HCT116 (cell line): ENCODE results near the gene FUNDC2. TPM values are rescaled to one million over a fixed set of nuclear protein-coding genes. Genes with fewer than 3 reads are reported as not detected.

Experiments
- ATAC-seq: fragments of 200-7000 bp; cut with Tn5 transposase; 2 replicates; pipeline ENCODE4 v1.9.1; 2020; ENCODE audit warnings: mild to moderate bottlenecking, moderate library complexity
- BruUV-seq: library from RNA; stranded (reverse); fragments of 400-500 nt; replicated peaks from 2 replicates; lab custom pipeline; 2021; lab: Mats Ljungman, UMichigan
- CTCF ChIA-PET: fragments of 300-600 bp; sonication (Branson Sonifier 250); formaldehyde crosslinking; loops from one replicate; lab custom pipeline; 2021; ENCODE audit warnings: antibody characterized with exemption; lab: Charles Lee
- POLR2A ChIA-PET: fragments of 300-600, 350-600 bp; sonication (Branson Sonifier 250); formaldehyde crosslinking; loops from one replicate; lab custom pipeline; 2021; ENCODE audit warnings: antibody characterized with exemption; lab: Charles Lee
- RAD21 ChIA-PET, 2 experiments: fragments of 300-600 bp; sonication (Branson Sonifier 250); formaldehyde crosslinking; loops; one replicate each; lab custom pipeline; 2023; ENCODE audit warnings: low total read pairs in 2 of 2; ENCODE audit not compliant: uncharacterized antibody in 2 of 2, unreplicated experiment in 2 of 2, low non-redundant PET in 1 of 2; lab: Charles Lee
- DNase-seq: peaks from one replicate; pipeline ENCODE4 v3.0.0-alpha.2; 2010; ENCODE audit warnings: low read depth, low spot score
- H2AFZ ChIP-seq: fragments of 200-600 bp; shearing (Covaris generic), sonication (generic); 2 replicates; pipeline ENCODE4 v1.6.1; 2017; ENCODE audit warnings: low read depth, mixed run types, mixed read lengths, antibody characterized with exemption, low read length; ENCODE audit not compliant: poor library complexity, severe bottlenecking
- H3K27ac ChIP-seq: 2 replicates; pipeline ENCODE4 v1.5.1; 2012; ENCODE audit warnings: low read depth, low read length
- H3K27me3 ChIP-seq: fragments of 200-600 bp; sonication (generic); 2 replicates; pipeline ENCODE4 v1.6.1; 2016; ENCODE audit warnings: mixed run types, low read length, mixed read lengths; ENCODE audit not compliant: insufficient read depth
- H3K36me3 ChIP-seq, 2 experiments: fragments of 200-500 bp in 1 of 2; fragments of 200-600 bp in 1 of 2; sonication (Bioruptor generic) in 1 of 2; sonication (generic) in 1 of 2; 2 replicates each; pipeline versions ENCODE4 v1.5.1 to v1.6.1; 2014 to 2016; ENCODE audit warnings: low read length in 2 of 2, inconsistent platforms in 1 of 2, mixed read lengths in 1 of 2, mixed run types in 1 of 2; ENCODE audit not compliant: insufficient read depth in 2 of 2, control insufficient read depth in 1 of 2
- H3K4me1 ChIP-seq, 2 experiments: fragments of 200-600 bp in 1 of 2; sonication (generic) in 1 of 2; 2 replicates each; pipeline versions ENCODE4 v1.5.1 to v1.6.1; 2012 to 2017; ENCODE audit warnings: low read length in 2 of 2, inconsistent platforms in 1 of 2, mild to moderate bottlenecking in 1 of 2, mixed read lengths in 1 of 2, mixed run types in 1 of 2, moderate library complexity in 1 of 2; ENCODE audit not compliant: insufficient read depth in 2 of 2, control insufficient read depth in 1 of 2
- H3K4me2 ChIP-seq: fragments of 200-600 bp; sonication (generic); 2 replicates; pipeline ENCODE4 v1.6.1; 2017; ENCODE audit warnings: mixed run types, low read length, mixed read lengths
- H3K4me3 ChIP-seq, 2 experiments: fragments of 200-600 bp in 1 of 2; sonication (generic) in 1 of 2; replicated peaks in 1 of 2; 2 replicates each; pipeline ENCODE4 v1.5.1; 2011 to 2016; ENCODE audit warnings: low read length in 2 of 2, control low read depth in 1 of 2, low read depth in 1 of 2, mild to moderate bottlenecking in 1 of 2, mixed read lengths in 1 of 2, mixed run types in 1 of 2
- H3K79me2 ChIP-seq: fragments of 200-600 bp; sonication (generic); 2 replicates; pipeline ENCODE4 v1.6.1; 2017; ENCODE audit warnings: mild to moderate bottlenecking, mixed run types, low read length, moderate library complexity, mixed read lengths; ENCODE audit not compliant: insufficient read depth
- H3K9ac ChIP-seq: fragments of 200-600 bp; sonication (generic); 2 replicates; pipeline ENCODE4 v1.6.1; 2016; ENCODE audit warnings: low read length, mixed read lengths
- H3K9me2 ChIP-seq: fragments of 200-600 bp; sonication (generic), shearing (Covaris generic); 2 replicates; pipeline ENCODE4 v1.6.1; 2017; ENCODE audit warnings: mixed run types, mild to moderate bottlenecking, moderate library complexity; ENCODE audit not compliant: insufficient read depth
- H3K9me3 ChIP-seq, 2 experiments: fragments of 200-500 bp in 1 of 2; fragments of 200-600 bp in 1 of 2; sonication (Bioruptor generic) in 1 of 2; sonication (generic) in 1 of 2; 2 replicates each; pipeline ENCODE4 v1.6.1; 2014 to 2017; ENCODE audit warnings: low read length in 2 of 2, mixed read lengths in 2 of 2, inconsistent platforms in 1 of 2, low read depth in 1 of 2, mild to moderate bottlenecking in 1 of 2, mixed run types in 1 of 2, moderate library complexity in 1 of 2; ENCODE audit not compliant: control insufficient read depth in 1 of 2, insufficient read depth in 1 of 2
- H4K20me1 ChIP-seq: fragments of 200-600 bp; sonication (generic), shearing (Covaris generic); 2 replicates; pipeline ENCODE4 v1.6.1; 2017; ENCODE audit warnings: mixed run types, mild to moderate bottlenecking, moderate library complexity; ENCODE audit not compliant: insufficient read depth
- CTCF ChIP-seq, 3 experiments: fragments of 200-600 bp in 1 of 3; sonication (generic) in 1 of 3; IDR thresholded peaks in 2 of 3; conservative IDR thresholded peaks in 1 of 3; 2 replicates each; pipeline ENCODE4 v1.5.1; 2012 to 2017; ENCODE audit warnings: low read depth in 2 of 3, low read length in 2 of 3, antibody characterized with exemption in 1 of 3, borderline replicate concordance in 1 of 3, control low read depth in 1 of 3, mild to moderate bottlenecking in 1 of 3, mixed read lengths in 1 of 3, mixed run types in 1 of 3, moderate library complexity in 1 of 3; ENCODE audit not compliant: insufficient read depth in 1 of 3
- EGR1 ChIP-seq: IDR thresholded peaks from 2 replicates; pipeline ENCODE4 v1.6.1; 2012; ENCODE audit warnings: low read depth
- ELF1 ChIP-seq: IDR thresholded peaks from 2 replicates; pipeline ENCODE4 v1.6.1; 2012; ENCODE audit warnings: low read depth, borderline replicate concordance
- FOSL1 ChIP-seq: IDR thresholded peaks from 2 replicates; pipeline ENCODE4 v1.6.1; 2012; ENCODE audit warnings: low read depth
- JUND ChIP-seq: IDR thresholded peaks from 2 replicates; pipeline ENCODE4 v1.6.1; 2012
- SIN3A ChIP-seq: IDR thresholded peaks from 2 replicates; pipeline ENCODE4 v1.6.1; 2012; ENCODE audit warnings: low read depth
- SP1 ChIP-seq: IDR thresholded peaks from 2 replicates; pipeline ENCODE4 v1.6.1; 2012; ENCODE audit warnings: low read depth
- ZNF274 ChIP-seq: fragments of 200-500 bp; sonication (Bioruptor generic); IDR thresholded peaks from 2 replicates; pipeline ENCODE4 v1.6.1; 2014; ENCODE audit warnings: mild to moderate bottlenecking, low read depth, low read length, inconsistent platforms
- intact Hi-C: fragments of 100-400 bp; cut with micrococcal nuclease; formaldehyde crosslinking; loops from 2 replicates; pipeline ENCODE4 v1.10.0; 2022
- total RNA-seq: library from RNA; stranded (reverse); gene quantifications from one replicate; pipeline ENCODE4 v1.2.1, GENCODE V29; 2021; ENCODE audit not compliant: unreplicated experiment

Gene FUNDC2
- total RNA-seq, 1 experiment from 2014 or later, result 32.5 TPM

- H3K27ac ChIP-seq, result no peak overlapping the region
- DNase-seq (no peak), ATAC-seq (no peak)
- H4K20me1 ChIP-seq, result no peaks in the 10 kb centered on the region
- no TSS peak for BruUV-seq
- H3K9me2 ChIP-seq, result no peaks in the 10 kb centered on the region
- no peak overlapping the region for H3K4me3 ChIP-seq
- TF ChIP-seq CTCF (IDR thresholded peaks at IDR 0.05 in 2 of 3, conservative IDR thresholded peaks at IDR 0.05 in 1 of 3; ENCODE audit: borderline replicate concordance in 1 of 3, insufficient read depth in 1 of 3, low read depth in 2 of 3, low read length in 2 of 3), result no peak
- TF ChIP-seq ZNF274, result no peak
- TF ChIP-seq EGR1, result no peak
- TF ChIP-seq ELF1, result no peak
- no peak for TF ChIP-seq SP1
- H2AFZ ChIP-seq, result no peak overlapping the region
- POLR2A ChIA-PET, result no interaction called here
- RAD21 ChIA-PET, result no interaction called here
- H3K4me1 ChIP-seq, result no peaks in the 10 kb centered on the region
- no peaks in the 10 kb centered on the region for H3K27me3 ChIP-seq
- no peaks in the 10 kb centered on the region for H3K9me3 ChIP-seq
- CTCF ChIA-PET, result no interaction called here
- 0 out of 2 replicates have a peak, but pooled peaks cover 5% of the 10 kb centered on the region for H3K79me2 ChIP-seq
- no peaks in the 10 kb centered on the region for H3K36me3 ChIP-seq
- no peak overlapping the region for H3K9ac ChIP-seq
- no peak overlapping the region for H3K4me2 ChIP-seq
- intact Hi-C loops, result no loop called here
Observed at GRCh38 chrX:155035688-155036087, 9.0 kb downstream of the FUNDC2 start.

GRCh38 chrX:155046129-155046810 is 19.6 kb downstream of the FUNDC2 start:
- Histone ChIP-seq H3K9me3 (no peaks in the 10 kb centered on the region), H3K79me2 (no peaks in the 10 kb centered on the region)
- TF ChIP-seq JUND, result no peak
- no peak for TF ChIP-seq FOSL1
- no peak for TF ChIP-seq SIN3A
- TF ChIP-seq, all 23 proteins: peak for 0
- no peaks in the 10 kb centered on the region for H3K36me3 ChIP-seq
- CTCF ChIA-PET, result interaction anchor here (1.3 kb wide), 1 partner anchor 11 kb away, joined by 3 read pairs; no protein-coding TSS in a partner anchor
- RAD21 ChIA-PET, result no interaction called here
- ATAC-seq (no peak), DNase-seq (no peak)
- H3K27ac ChIP-seq, result no peak overlapping the region
- H2AFZ ChIP-seq, result no peak overlapping the region
- H3K4me3 ChIP-seq, result no peak overlapping the region
- H4K20me1 ChIP-seq, result no peaks in the 10 kb centered on the region
- no peaks in the 10 kb centered on the region for H3K4me1 ChIP-seq
- H3K9me2 ChIP-seq, result no peaks in the 10 kb centered on the region
- intact Hi-C loops, result no loop called here
- no peak overlapping the region for H3K4me2 ChIP-seq
- no peak overlapping the region for H3K9ac ChIP-seq
- POLR2A ChIA-PET, result no interaction called here
- no TSS peak for BruUV-seq
- H3K27me3 ChIP-seq, result no peaks in the 10 kb centered on the region
